Transverse colon (tissue), 4 donors: Measurements from ENCODE around the gene CMC1. TPM values are rescaled to one million over a fixed set of nuclear protein-coding genes. Genes with fewer than 3 reads are reported as not detected.

ENCODE experiments used
- DNase-seq: peaks from one replicate; pipeline ENCODE4 v3.0.0-alpha.2; 2019
- H3K27ac ChIP-seq, 4 donors: fragments of 200-600 bp; sonication (generic); 2 replicates each; pipeline ENCODE4 v1.5.1; 2016 to 2018; ENCODE audit warnings: inconsistent platforms in 4 of 4
- H3K27me3 ChIP-seq: fragments of 200-600 bp; sonication (generic); 2 replicates; pipeline ENCODE4 v1.5.1; 2017; ENCODE audit warnings: inconsistent platforms
- H3K36me3 ChIP-seq, 4 donors: fragments of 200-600 bp; sonication (generic); 2 replicates each; pipeline ENCODE4 v1.5.1; 2017 to 2019; ENCODE audit warnings: inconsistent platforms in 4 of 4
- H3K4me1 ChIP-seq, 4 donors: fragments of 200-600 bp; sonication (generic); 2 replicates each; pipeline ENCODE4 v1.5.1; 2017 to 2020; ENCODE audit warnings: inconsistent platforms in 4 of 4
- H3K4me3 ChIP-seq, 4 donors: fragments of 200-600 bp; sonication (generic); 1 replicate in 1 of 4; 2 replicates in 3 of 4; pipeline versions ENCODE4 v1.5.1 to v1.6.1; 2017 to 2019; ENCODE audit warnings: inconsistent platforms in 4 of 4
- H3K9me3 ChIP-seq, 2 donors: fragments of 200-600 bp; sonication (generic); 2 replicates each; pipeline ENCODE4 v1.5.1; 2017 to 2019; ENCODE audit warnings: inconsistent platforms in 2 of 2
- CTCF ChIP-seq, 5 experiments: fragments of 200-600 bp in 3 of 5; fragments of 450-650 bp in 2 of 5; sonication (generic) in 3 of 5; IDR thresholded peaks; 1 replicate in 2 of 5; 2 replicates in 3 of 5; pipeline ENCODE4 v1.5.1; 2016 to 2017; ENCODE audit warnings: antibody characterized with exemption in 5 of 5, inconsistent platforms in 3 of 5, mild to moderate bottlenecking in 2 of 5, moderate library complexity in 1 of 5
- EP300 ChIP-seq: sonication (generic); formaldehyde crosslinking; IDR thresholded peaks from one replicate; pipeline ENCODE4 v1.6.1; 2017; ENCODE audit warnings: antibody characterized with exemption, low read depth
- POLR2A ChIP-seq: fragments of 450-650 bp; IDR thresholded peaks from one replicate; pipeline ENCODE4 v1.6.1; 2016; ENCODE audit warnings: antibody characterized with exemption, mild to moderate bottlenecking, moderate library complexity
- POLR2AphosphoS5 ChIP-seq, 3 donors: sonication (generic); formaldehyde crosslinking; IDR thresholded peaks; one replicate each; pipeline ENCODE4 v1.6.1; 2016; ENCODE audit warnings: antibody characterized with exemption in 3 of 3
- WGBS, 2 donors: methylation state at CpG; one replicate each; pipeline ENCODE4 v1.1.5; 2018; ENCODE audit warnings: low coverage in 1 of 2; 5-methylcytosine and 5-hydroxymethylcytosine counted together
- in situ Hi-C, 4 donors: fragments of 200-750 bp; cut with MboI; loops; one replicate each; pipeline versions ENCODE4 v1.15.0 to v1.15.1; 2017; ENCODE audit warnings: low sequenced_read_pairs in 3 of 4, low pct_ligation_motif_present in 1 of 4, low pct_unique_long_range_greater_than_20kb in 1 of 4
- intact Hi-C: fragments of 100-400 bp; cut with DNase I; formaldehyde crosslinking; loops from one replicate; pipeline ENCODE4 v1.15.1; 2023; ENCODE audit warnings: low total_unique reads
- total RNA-seq, 4 donors: library from RNA; depleted of rRNA; stranded (reverse); fragments of >200 nt; gene quantifications; one replicate each; pipeline ENCODE4 v1.1.0, GENCODE V29; 2016

The CMC1 gene
- total RNA-seq, 4 donors from 2014 or later = 0.20 to 15.2 (median 10.7) TPM

GRCh38 chr3:28215407-28215806 is 26.0 kb upstream of the CMC1 start:
- in situ Hi-C loops (no loop called here), intact Hi-C loops (no loop called here)
- no peak for DNase-seq
- WGBS, 2 donors = 75 to 82% methylated on average over 1 to 3 of the region's 3 CpGs
- Histone ChIP-seq H3K4me3 (no peak overlapping the region), H3K27ac (no peak overlapping the region), H3K9me3 (peaks cover 6 to 10% of the 10 kb centered on the region in 2 donors), H3K27me3 (no peaks in the 10 kb centered on the region), H3K4me1 (no peaks in the 10 kb centered on the region), H3K36me3 (no peaks in the 10 kb centered on the region)
- TF ChIP-seq EP300 (no peak), POLR2AphosphoS5 (IDR thresholded peaks at IDR 0.05) (no peak), CTCF (IDR thresholded peaks at IDR 0.05) (no peak), POLR2A (no peak)

GRCh38 chr3:28218071-28218916 is 23.1 kb upstream of the CMC1 start:
- no peaks in the 10 kb centered on the region for H3K36me3 ChIP-seq
- in situ Hi-C loops = no loop called here
- intact Hi-C loops = no loop called here
- TF ChIP-seq CTCF (IDR thresholded peaks at IDR 0.05) (no peak), EP300 (no peak), POLR2A (no peak), POLR2AphosphoS5 (IDR thresholded peaks at IDR 0.05) (no peak)
- no peaks in the 10 kb centered on the region for H3K27me3 ChIP-seq
- whole genome bisulfite sequencing, 2 donors = 83 to 85% methylated on average over 3 of the region's 3 CpGs
- DNase-seq = no peak
- H3K9me3 ChIP-seq = peaks cover 6 to 10% of the 10 kb centered on the region in 2 donors
- H3K4me1 ChIP-seq = no peaks in the 10 kb centered on the region
- H3K4me3 ChIP-seq = no peak overlapping the region
- H3K27ac ChIP-seq = no peak overlapping the region

- intact Hi-C loops = no loop called here
- H3K9me3 ChIP-seq = peaks cover 3 to 10% of the 10 kb centered on the region in 2 donors
- no peak overlapping the region for H3K27ac ChIP-seq
- H3K4me3 ChIP-seq = no peak overlapping the region
- in situ Hi-C loops = no loop called here
- no peaks in the 10 kb centered on the region for H3K36me3 ChIP-seq
- no peak for DNase-seq
- TF ChIP-seq POLR2A (no peak), CTCF (IDR thresholded peaks at IDR 0.05) (no peak)
- H3K4me1 ChIP-seq = no peaks in the 10 kb centered on the region
- H3K27me3 ChIP-seq = no peaks in the 10 kb centered on the region
Measured at GRCh38 chr3:28218917-28219198, 22.6 kb upstream of the CMC1 start.

GRCh38 chr3:28224430-28224829 is 17.0 kb upstream of the CMC1 start:
- Histone ChIP-seq H3K9me3 (no peaks in the 10 kb centered on the region), H3K27ac (no peak overlapping the region), H3K36me3 (no peaks in the 10 kb centered on the region), H3K27me3 (no peaks in the 10 kb centered on the region), H3K4me1 (no peaks in the 10 kb centered on the region), H3K4me3 (no peak overlapping the region)
- intact Hi-C loops (no loop called here), in situ Hi-C loops (no loop called here)
- DNase-seq = no peak
- WGBS, 2 donors = 74 to 95% methylated on average over 3 to 4 of the region's 4 CpGs
- TF ChIP-seq EP300 = no peak
- TF ChIP-seq POLR2A = no peak
- TF ChIP-seq CTCF (IDR thresholded peaks at IDR 0.05) = no peak
- TF ChIP-seq POLR2AphosphoS5 (IDR thresholded peaks at IDR 0.05) = no peak
